ENCODE results near the gene CNNM3. TPM values are rescaled to one million over a fixed set of nuclear protein-coding genes. Genes with fewer than 3 reads are reported as not detected.

CNNM3 gene
- total RNA-seq, 4 donors from 2014 or later: 21.8 to 27.8 (median 22.9) TPM

DNA sequence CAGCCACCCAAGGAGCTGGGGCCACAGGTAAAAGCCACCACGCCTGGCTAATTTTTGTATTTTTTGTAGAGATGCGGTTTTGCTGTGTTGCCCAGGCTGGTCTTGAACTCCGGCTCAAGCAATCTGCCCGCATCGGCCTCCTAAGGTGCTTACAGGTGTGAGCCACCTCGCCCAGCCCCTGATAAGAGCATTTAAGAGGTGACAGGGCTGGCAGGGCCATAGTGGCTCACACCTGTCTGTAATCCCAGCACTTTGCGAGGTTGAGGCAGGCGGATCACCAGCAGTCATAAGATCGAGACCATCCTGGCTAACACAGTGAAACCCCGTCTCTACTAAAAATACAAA is 9.0 kb upstream of the CNNM3 start:
- Histone ChIP-seq H3K27me3 (no peaks in the 10 kb centered on the region), H3K27ac (peak overlapping the region in 3 of 4 donors; percentile 18 to 69 (median 68)), H3K9me3 (no peaks in the 10 kb centered on the region), H3K4me1 (peaks cover 0 to 17% (median 2%) of the 10 kb centered on the region in 4 donors), H3K4me3 (no peak overlapping the region), H3K36me3 (peaks cover 0 to 37% (median 0%) of the 10 kb centered on the region in 3 donors)
- 93 to 96% methylated on average over 10 of the region's 10 CpGs for WGBS, 2 donors
- no peak for DNase-seq (ENCODE audit: low spot score in 2 of 2)
- TF ChIP-seq, protein P1, sequence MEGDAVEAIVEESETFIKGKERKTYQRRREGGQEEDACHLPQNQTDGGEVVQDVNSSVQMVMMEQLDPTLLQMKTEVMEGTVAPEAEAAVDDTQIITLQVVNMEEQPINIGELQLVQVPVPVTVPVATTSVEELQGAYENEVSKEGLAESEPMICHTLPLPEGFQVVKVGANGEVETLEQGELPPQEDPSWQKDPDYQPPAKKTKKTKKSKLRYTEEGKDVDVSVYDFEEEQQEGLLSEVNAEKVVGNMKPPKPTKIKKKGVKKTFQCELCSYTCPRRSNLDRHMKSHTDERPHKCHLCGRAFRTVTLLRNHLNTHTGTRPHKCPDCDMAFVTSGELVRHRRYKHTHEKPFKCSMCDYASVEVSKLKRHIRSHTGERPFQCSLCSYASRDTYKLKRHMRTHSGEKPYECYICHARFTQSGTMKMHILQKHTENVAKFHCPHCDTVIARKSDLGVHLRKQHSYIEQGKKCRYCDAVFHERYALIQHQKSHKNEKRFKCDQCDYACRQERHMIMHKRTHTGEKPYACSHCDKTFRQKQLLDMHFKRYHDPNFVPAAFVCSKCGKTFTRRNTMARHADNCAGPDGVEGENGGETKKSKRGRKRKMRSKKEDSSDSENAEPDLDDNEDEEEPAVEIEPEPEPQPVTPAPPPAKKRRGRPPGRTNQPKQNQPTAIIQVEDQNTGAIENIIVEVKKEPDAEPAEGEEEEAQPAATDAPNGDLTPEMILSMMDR (IDR thresholded peaks at IDR 0.05): no peak
- TF ChIP-seq POLR2A (IDR thresholded peaks at IDR 0.05) (no peak), EP300 (IDR thresholded peaks at IDR 0.05) (no peak)

DNA sequence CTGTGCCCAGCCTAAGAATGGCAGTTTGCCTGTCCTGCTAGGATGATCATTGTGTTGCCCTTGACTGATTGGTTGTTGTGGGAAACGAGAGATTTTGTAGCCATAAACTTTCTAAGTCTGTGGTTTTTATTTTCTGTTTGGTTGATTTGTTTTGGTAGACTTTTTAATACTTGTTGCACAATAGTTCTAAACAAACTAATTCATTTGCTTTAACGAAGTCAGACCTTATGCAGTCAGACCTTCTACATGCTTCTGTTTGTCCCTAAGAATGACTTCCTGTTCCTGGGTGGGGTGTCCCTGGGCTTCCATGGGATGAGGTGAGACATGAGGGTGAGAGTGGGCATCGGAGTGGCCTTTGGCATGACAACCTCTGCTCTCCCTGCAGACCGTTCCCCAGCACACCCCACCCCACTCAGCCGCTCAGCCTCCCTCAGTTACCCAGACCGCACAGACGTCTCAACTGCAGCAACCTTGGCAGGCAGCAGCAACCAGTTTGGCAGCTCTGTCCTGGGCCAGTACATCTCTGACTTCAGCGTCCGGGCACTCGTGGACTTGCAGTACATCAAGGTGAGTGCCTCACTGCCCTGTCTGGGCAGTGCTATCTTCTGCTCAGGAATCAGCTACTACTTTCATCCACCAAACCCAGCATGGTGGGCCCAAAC is 7.8 kb upstream of the CNNM3 start:
- H3K9me3 ChIP-seq: no peaks in the 10 kb centered on the region
- DNase-seq (ENCODE audit: low spot score in 2 of 2): no peak
- peaks cover 0 to 20% (median 2%) of the 10 kb centered on the region in 4 donors for H3K4me1 ChIP-seq
- no peak overlapping the region for H3K4me3 ChIP-seq
- TF ChIP-seq, protein P1 (IDR thresholded peaks at IDR 0.05): no peak
- TF ChIP-seq POLR2A (IDR thresholded peaks at IDR 0.05) (no peak), EP300 (IDR thresholded peaks at IDR 0.05) (no peak)
- no peaks in the 10 kb centered on the region for H3K27me3 ChIP-seq
- WGBS, 2 donors: 79 to 81% methylated on average over 10 of the region's 10 CpGs
- peaks cover 0 to 37% (median 0%) of the 10 kb centered on the region in 3 donors for H3K36me3 ChIP-seq
- H3K27ac ChIP-seq: no peak overlapping the region

- Histone ChIP-seq H3K27ac (peak overlapping the region in 2 of 4 donors; percentile 13 to 14), H3K4me3 (no peak overlapping the region), H3K4me1 (peaks cover 0 to 20% (median 2%) of the 10 kb centered on the region in 4 donors), H3K9me3 (no peaks in the 10 kb centered on the region), H3K36me3 (peaks cover 0 to 31% (median 0%) of the 10 kb centered on the region in 3 donors), H3K27me3 (no peaks in the 10 kb centered on the region)
- TF ChIP-seq, protein P1 (IDR thresholded peaks at IDR 0.05): no peak
- no peak for TF ChIP-seq EP300 (IDR thresholded peaks at IDR 0.05)
- no peak for TF ChIP-seq POLR2A (IDR thresholded peaks at IDR 0.05)
- DNase-seq (ENCODE audit: low spot score in 2 of 2): no peak
- 65 to 68% methylated on average over 12 to 13 of the region's 13 CpGs for WGBS, 2 donors
These were observed 6.7 kb upstream of the CNNM3 start for GRCh38 chr2:96809216-96809882.

- 71 to 77% methylated on average over 10 to 12 of the region's 12 CpGs for WGBS, 2 donors
- H3K36me3 ChIP-seq: peaks cover 0 to 27% (median 0%) of the 10 kb centered on the region in 3 donors
- no peak overlapping the region for H3K4me3 ChIP-seq
- H3K4me1 ChIP-seq: peaks cover 0 to 23% (median 6%) of the 10 kb centered on the region in 4 donors
- TF ChIP-seq EP300 (IDR thresholded peaks at IDR 0.05) (no peak), POLR2A (IDR thresholded peaks at IDR 0.05) (no peak)
- TF ChIP-seq, protein P1 (IDR thresholded peaks at IDR 0.05): no peak
- peak overlapping the region in 1 of 4 donors; percentile 14 for H3K27ac ChIP-seq
- no peaks in the 10 kb centered on the region for H3K9me3 ChIP-seq
- no peaks in the 10 kb centered on the region for H3K27me3 ChIP-seq
- no peak for DNase-seq (ENCODE audit: low spot score in 2 of 2)
These were observed 5.9 kb upstream of the CNNM3 start for GRCh38 chr2:96809951-96810782.
